ENCODE measurements around the gene NOP56.

DNA sequence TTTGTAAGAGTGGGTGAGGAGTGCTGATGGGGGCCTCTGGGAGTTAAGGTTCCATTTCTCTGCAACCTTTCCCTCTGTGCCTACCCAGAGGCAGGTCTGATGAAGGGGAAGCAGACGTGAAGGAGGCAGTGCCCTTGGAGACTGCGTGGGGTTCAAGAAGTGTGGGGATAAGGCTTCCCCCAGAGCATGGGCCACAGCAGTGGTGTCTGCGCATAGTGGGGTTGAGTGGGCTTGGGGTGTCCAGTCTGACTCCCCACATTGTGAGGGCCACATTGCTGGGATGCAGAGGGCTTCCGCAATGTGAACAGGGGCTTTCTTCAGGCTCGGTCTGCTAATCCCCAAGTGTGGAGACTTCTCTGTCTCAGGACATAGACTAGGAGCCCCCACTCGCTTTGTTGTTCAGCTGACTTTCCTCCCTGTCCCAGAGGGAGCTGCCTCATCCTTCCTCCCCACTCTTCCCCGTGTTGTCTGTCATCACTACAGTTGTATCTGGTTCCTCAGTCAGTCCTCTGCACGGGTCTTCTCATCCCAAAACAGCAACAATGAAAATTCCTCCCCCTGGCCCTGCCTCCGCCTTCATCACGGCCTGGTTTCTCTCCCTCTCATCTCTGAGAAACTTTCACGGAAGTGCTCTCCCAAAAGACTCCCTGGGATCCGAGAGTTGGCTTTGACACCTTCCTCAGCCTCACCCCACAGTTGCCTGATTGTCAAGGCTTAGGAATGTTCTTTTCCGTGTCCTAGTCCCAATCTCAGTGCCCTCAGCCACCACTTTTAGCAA is 43.0 kb downstream of the NOP56 start:
- TF ChIP-seq, protein P1, sequence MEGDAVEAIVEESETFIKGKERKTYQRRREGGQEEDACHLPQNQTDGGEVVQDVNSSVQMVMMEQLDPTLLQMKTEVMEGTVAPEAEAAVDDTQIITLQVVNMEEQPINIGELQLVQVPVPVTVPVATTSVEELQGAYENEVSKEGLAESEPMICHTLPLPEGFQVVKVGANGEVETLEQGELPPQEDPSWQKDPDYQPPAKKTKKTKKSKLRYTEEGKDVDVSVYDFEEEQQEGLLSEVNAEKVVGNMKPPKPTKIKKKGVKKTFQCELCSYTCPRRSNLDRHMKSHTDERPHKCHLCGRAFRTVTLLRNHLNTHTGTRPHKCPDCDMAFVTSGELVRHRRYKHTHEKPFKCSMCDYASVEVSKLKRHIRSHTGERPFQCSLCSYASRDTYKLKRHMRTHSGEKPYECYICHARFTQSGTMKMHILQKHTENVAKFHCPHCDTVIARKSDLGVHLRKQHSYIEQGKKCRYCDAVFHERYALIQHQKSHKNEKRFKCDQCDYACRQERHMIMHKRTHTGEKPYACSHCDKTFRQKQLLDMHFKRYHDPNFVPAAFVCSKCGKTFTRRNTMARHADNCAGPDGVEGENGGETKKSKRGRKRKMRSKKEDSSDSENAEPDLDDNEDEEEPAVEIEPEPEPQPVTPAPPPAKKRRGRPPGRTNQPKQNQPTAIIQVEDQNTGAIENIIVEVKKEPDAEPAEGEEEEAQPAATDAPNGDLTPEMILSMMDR (optimal IDR thresholded peaks at IDR 0.05 in 1 of 3, IDR thresholded peaks at IDR 0.05 in 1 of 3, conservative IDR thresholded peaks at IDR 0.05 in 1 of 3; ENCODE audit: extremely low read depth in 1 of 3, insufficient read depth in 2 of 3, low read length in 3 of 3) = no peak
- TF ChIP-seq EZH2 (IDR thresholded peaks at IDR 0.05; ENCODE audit: low read length) = no peak
